HEK293 (cell line): ENCODE results near the gene ERBB4.

Source experiments
- CTCF ChIA-PET: fragments of 350-600 bp; formaldehyde crosslinking; extraction: SDS; loops from one replicate; lab custom pipeline; 2021; ENCODE audit warnings: antibody characterized with exemption; lab: Yijun Ruan, JAX
- POLR2A ChIA-PET: fragments of 300-600 bp; formaldehyde crosslinking; extraction: SDS; loops from one replicate; lab custom pipeline; 2020; ENCODE audit warnings: antibody characterized with exemption, inconsistent platforms; lab: Yijun Ruan, JAX
- H3K27ac ChIP-seq: fragments of 200-500 bp; sonication (Bioruptor generic); 2 replicates; pipeline ENCODE4 v1.5.1; 2014; ENCODE audit warnings: low read depth, low read length, control low read depth, inconsistent platforms; ENCODE audit errors: extremely low read depth
- H3K36me3 ChIP-seq, 2 experiments: fragments of 200-500 bp in 1 of 2; sonication (Bioruptor generic) in 1 of 2; 1 replicate in 1 of 2; 2 replicates in 1 of 2; pipeline ENCODE4 v1.5.1; 2014 to 2017; ENCODE audit warnings: inconsistent platforms in 2 of 2, low read length in 2 of 2; ENCODE audit not compliant: control insufficient read depth in 2 of 2, insufficient read depth in 1 of 2
- H3K4me1 ChIP-seq: fragments of 200-500 bp; sonication (Bioruptor generic); 2 replicates; pipeline ENCODE4 v1.5.1; 2014; ENCODE audit warnings: mild to moderate bottlenecking, low read length, inconsistent platforms; ENCODE audit not compliant: control insufficient read depth, insufficient read depth
- H3K4me3 ChIP-seq: 2 replicates; pipeline ENCODE4 v1.5.1; 2011; ENCODE audit warnings: low read depth, mild to moderate bottlenecking, control low read depth, low read length, moderate library complexity
- H3K9me3 ChIP-seq: fragments of 200-500 bp; sonication (Bioruptor generic); 2 replicates; pipeline ENCODE4 v1.5.1; 2014; ENCODE audit warnings: low read depth, low read length, inconsistent platforms; ENCODE audit not compliant: control insufficient read depth, insufficient read depth
- GLI4 ChIP-seq: fragments of 450-650 bp; formaldehyde crosslinking; IDR thresholded peaks from 2 replicates; pipeline ENCODE4 v1.5.1; 2016; ENCODE audit warnings: missing biosample characterization, missing genetic modification characterization
- HOXD13 ChIP-seq: sonication (generic); formaldehyde crosslinking; IDR thresholded peaks from 2 replicates; pipeline ENCODE4 v1.8.0; 2022; ENCODE audit warnings: missing genetic modification reagents, borderline replicate concordance
- KLF16 ChIP-seq: fragments of 450-650 bp; formaldehyde crosslinking; IDR thresholded peaks from 2 replicates; pipeline ENCODE4 v1.5.1; 2017; ENCODE audit warnings: missing biosample characterization, missing genetic modification characterization
- OSR2 ChIP-seq: fragments of 450-650 bp; formaldehyde crosslinking; IDR thresholded peaks from 2 replicates; pipeline ENCODE4 v1.5.1; 2016; ENCODE audit warnings: missing biosample characterization, missing genetic modification characterization
- OVOL3 ChIP-seq: fragments of 450-650 bp; formaldehyde crosslinking; IDR thresholded peaks from 2 replicates; pipeline ENCODE4 v1.5.1; 2016; ENCODE audit warnings: missing biosample characterization, missing genetic modification characterization
- ZNF248 ChIP-seq: fragments of 450-650 bp; formaldehyde crosslinking; IDR thresholded peaks from 2 replicates; pipeline ENCODE4 v1.5.1; 2017; ENCODE audit warnings: missing biosample characterization, missing genetic modification characterization
- ZNF416 ChIP-seq: fragments of 450-650 bp; formaldehyde crosslinking; IDR thresholded peaks from 2 replicates; pipeline ENCODE4 v1.5.1; 2016; ENCODE audit warnings: missing biosample characterization, missing genetic modification characterization
- ZNF514 ChIP-seq: fragments of 450-650 bp; formaldehyde crosslinking; IDR thresholded peaks from 2 replicates; pipeline ENCODE4 v1.5.1; 2016; ENCODE audit warnings: missing biosample characterization, missing genetic modification characterization
- ZNF530 ChIP-seq: fragments of 450-650 bp; formaldehyde crosslinking; IDR thresholded peaks from 2 replicates; pipeline ENCODE4 v1.5.1; 2016; ENCODE audit warnings: low read depth, missing biosample characterization, missing genetic modification characterization
- ZNF544 ChIP-seq: fragments of 450-650 bp; formaldehyde crosslinking; IDR thresholded peaks from 2 replicates; pipeline ENCODE4 v1.5.0; 2017; ENCODE audit warnings: missing biosample characterization, missing genetic modification characterization
- ZNF548 ChIP-seq: fragments of 450-650 bp; formaldehyde crosslinking; IDR thresholded peaks from 2 replicates; pipeline ENCODE4 v1.5.1; 2016; ENCODE audit warnings: missing biosample characterization, missing genetic modification characterization
- ZNF549 ChIP-seq: fragments of 450-650 bp; IDR thresholded peaks from 2 replicates; pipeline ENCODE4 v1.5.1; 2018; ENCODE audit warnings: missing biosample characterization, missing genetic modification characterization, mild to moderate bottlenecking, inconsistent platforms, moderate library complexity
- ZNF621 ChIP-seq: fragments of 450-650 bp; formaldehyde crosslinking; IDR thresholded peaks from 2 replicates; pipeline ENCODE4 v1.5.1; 2017; ENCODE audit warnings: missing biosample characterization, missing genetic modification characterization
- ZSCAN16 ChIP-seq: fragments of 450-650 bp; formaldehyde crosslinking; IDR thresholded peaks from 2 replicates; pipeline ENCODE4 v1.5.1; 2016; ENCODE audit warnings: missing biosample characterization, missing genetic modification characterization
- TF ChIP-seq, protein P1 (sequence below): fragments of 450-650 bp; formaldehyde crosslinking; conservative IDR thresholded peaks from 2 replicates; pipeline ENCODE4 v1.5.1; 2016; ENCODE audit warnings: low read depth, missing biosample characterization, missing genetic modification characterization
- TF ChIP-seq, protein P2 (sequence below): fragments of 450-650 bp; formaldehyde crosslinking; IDR thresholded peaks from 2 replicates; pipeline ENCODE4 v1.5.1; 2017; ENCODE audit warnings: missing biosample characterization, missing genetic modification characterization
- TF ChIP-seq, protein P3 (sequence below): fragments of 450-650 bp; formaldehyde crosslinking; IDR thresholded peaks from 2 replicates; pipeline ENCODE4 v1.5.0; 2017; ENCODE audit warnings: missing biosample characterization, missing genetic modification characterization, borderline replicate concordance
- TF ChIP-seq, protein P4 (sequence below): fragments of 450-650 bp; formaldehyde crosslinking; IDR thresholded peaks from 2 replicates; pipeline ENCODE4 v1.5.1; 2016; ENCODE audit warnings: missing biosample characterization, missing genetic modification characterization

The ERBB4 gene

DNA sequence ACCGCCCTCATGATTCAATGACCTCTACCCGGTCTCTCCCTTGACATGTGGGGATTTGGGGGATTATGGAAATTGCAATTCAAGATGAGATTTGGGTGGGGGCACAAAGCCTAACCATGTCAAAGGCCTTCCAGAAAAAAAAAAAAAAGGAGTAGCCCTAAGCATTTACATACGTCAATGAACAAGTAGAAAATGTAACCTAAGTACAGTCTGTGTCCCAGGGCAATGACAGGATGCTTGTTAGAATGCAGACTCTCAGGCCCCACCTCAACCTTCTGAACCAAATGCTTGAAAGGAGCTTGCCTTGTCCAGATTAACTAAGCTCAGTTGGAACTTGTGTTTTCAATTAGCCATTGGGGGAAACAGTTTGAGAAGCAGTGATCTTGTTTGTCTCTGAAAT is 1180.1 kb downstream of the ERBB4 start (continued):
- TF ChIP-seq, protein P1, sequence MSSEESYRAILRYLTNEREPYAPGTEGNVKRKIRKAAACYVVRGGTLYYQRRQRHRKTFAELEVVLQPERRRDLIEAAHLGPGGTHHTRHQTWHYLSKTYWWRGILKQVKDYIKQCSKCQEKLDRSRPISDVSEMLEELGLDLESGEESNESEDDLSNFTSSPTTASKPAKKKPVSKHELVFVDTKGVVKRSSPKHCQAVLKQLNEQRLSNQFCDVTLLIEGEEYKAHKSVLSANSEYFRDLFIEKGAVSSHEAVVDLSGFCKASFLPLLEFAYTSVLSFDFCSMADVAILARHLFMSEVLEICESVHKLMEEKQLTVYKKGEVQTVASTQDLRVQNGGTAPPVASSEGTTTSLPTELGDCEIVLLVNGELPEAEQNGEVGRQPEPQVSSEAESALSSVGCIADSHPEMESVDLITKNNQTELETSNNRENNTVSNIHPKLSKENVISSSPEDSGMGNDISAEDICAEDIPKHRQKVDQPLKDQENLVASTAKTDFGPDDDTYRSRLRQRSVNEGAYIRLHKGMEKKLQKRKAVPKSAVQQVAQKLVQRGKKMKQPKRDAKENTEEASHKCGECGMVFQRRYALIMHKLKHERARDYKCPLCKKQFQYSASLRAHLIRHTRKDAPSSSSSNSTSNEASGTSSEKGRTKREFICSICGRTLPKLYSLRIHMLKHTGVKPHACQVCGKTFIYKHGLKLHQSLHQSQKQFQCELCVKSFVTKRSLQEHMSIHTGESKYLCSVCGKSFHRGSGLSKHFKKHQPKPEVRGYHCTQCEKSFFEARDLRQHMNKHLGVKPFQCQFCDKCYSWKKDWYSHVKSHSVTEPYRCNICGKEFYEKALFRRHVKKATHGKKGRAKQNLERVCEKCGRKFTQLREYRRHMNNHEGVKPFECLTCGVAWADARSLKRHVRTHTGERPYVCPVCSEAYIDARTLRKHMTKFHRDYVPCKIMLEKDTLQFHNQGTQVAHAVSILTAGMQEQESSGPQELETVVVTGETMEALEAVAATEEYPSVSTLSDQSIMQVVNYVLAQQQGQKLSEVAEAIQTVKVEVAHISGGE (tag by site-specific recombination) = no peak
- no peak for TF ChIP-seq GLI4 (tag by site-specific recombination)
- TF ChIP-seq ZNF544 (tag by site-specific recombination) = no peak
- no peak for TF ChIP-seq ZNF549
- TF ChIP-seq OVOL3 (tag by site-specific recombination) = no peak
- no peak for TF ChIP-seq KLF16 (tag by site-specific recombination)
- no peak for TF ChIP-seq ZNF248 (tag by site-specific recombination)
- TF ChIP-seq ZSCAN16 (tag by site-specific recombination) = no peak

DNA sequence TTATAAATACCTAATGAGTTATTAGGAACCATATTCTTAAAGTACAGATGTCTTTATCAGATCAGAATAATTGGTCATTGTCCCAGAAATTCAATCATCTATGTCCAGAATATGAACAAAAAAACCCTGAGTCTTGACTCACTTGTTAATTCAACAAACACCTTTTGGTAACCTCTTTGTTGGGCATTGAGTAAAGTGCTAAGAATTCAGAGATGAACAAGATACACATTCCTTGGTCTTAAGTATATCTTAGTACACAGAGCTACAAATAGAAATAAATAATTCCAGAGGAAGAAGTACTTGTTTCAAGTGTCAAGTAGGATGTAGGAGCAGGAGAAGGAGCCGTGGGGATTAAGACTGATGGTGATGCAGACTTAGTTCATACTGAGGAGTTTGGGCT is 1184.1 kb downstream of the ERBB4 start:
- CTCF ChIA-PET = interaction anchor here (0.6 kb wide), 1 partner anchor 892 kb away, joined by 3 read pairs; no protein-coding TSS in a partner anchor
- no peak overlapping the region for H3K27ac ChIP-seq
- no peaks in the 10 kb centered on the region for H3K36me3 ChIP-seq
- H3K4me3 ChIP-seq = no peak overlapping the region
- TF ChIP-seq ZNF514 (tag by site-specific recombination) = no peak
- no peaks in the 10 kb centered on the region for H3K4me1 ChIP-seq
- no peaks in the 10 kb centered on the region for H3K9me3 ChIP-seq
- POLR2A ChIA-PET = no interaction called here

DNA sequence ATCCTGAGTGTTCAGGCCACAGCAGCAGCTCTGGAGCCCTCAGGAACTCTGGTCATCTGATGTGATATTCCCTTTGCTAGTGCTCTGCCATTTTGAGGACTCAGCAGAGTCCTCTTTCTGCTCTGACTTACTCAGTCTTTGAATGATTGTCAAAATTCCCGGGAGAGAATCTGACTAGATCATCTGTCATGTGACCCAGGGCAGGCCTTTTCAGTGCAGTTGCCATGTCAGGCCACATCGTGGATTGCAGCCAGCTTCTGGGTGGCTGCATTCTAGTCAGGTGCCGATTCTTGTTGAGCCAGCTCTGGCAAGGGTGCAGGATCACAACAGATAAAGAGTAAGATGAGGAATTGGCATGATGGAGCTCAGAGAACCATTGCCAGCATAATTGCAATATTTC is 1186.6 kb downstream of the ERBB4 start:
- no peak overlapping the region for H3K4me3 ChIP-seq
- H3K27ac ChIP-seq = no peak overlapping the region
- TF ChIP-seq HOXD13 (CRISPR knock-in tag) (no peak), OSR2 (no peak), ZNF530 (tag by site-specific recombination) (no peak), ZNF548 (tag by site-specific recombination) (no peak), ZNF621 (no peak), ZNF416 (tag by site-specific recombination) (no peak)
- TF ChIP-seq, protein P2, sequence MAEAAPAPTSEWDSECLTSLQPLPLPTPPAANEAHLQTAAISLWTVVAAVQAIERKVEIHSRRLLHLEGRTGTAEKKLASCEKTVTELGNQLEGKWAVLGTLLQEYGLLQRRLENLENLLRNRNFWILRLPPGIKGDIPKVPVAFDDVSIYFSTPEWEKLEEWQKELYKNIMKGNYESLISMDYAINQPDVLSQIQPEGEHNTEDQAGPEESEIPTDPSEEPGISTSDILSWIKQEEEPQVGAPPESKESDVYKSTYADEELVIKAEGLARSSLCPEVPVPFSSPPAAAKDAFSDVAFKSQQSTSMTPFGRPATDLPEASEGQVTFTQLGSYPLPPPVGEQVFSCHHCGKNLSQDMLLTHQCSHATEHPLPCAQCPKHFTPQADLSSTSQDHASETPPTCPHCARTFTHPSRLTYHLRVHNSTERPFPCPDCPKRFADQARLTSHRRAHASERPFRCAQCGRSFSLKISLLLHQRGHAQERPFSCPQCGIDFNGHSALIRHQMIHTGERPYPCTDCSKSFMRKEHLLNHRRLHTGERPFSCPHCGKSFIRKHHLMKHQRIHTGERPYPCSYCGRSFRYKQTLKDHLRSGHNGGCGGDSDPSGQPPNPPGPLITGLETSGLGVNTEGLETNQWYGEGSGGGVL (tag by site-specific recombination) = no peak
- TF ChIP-seq, protein P3, sequence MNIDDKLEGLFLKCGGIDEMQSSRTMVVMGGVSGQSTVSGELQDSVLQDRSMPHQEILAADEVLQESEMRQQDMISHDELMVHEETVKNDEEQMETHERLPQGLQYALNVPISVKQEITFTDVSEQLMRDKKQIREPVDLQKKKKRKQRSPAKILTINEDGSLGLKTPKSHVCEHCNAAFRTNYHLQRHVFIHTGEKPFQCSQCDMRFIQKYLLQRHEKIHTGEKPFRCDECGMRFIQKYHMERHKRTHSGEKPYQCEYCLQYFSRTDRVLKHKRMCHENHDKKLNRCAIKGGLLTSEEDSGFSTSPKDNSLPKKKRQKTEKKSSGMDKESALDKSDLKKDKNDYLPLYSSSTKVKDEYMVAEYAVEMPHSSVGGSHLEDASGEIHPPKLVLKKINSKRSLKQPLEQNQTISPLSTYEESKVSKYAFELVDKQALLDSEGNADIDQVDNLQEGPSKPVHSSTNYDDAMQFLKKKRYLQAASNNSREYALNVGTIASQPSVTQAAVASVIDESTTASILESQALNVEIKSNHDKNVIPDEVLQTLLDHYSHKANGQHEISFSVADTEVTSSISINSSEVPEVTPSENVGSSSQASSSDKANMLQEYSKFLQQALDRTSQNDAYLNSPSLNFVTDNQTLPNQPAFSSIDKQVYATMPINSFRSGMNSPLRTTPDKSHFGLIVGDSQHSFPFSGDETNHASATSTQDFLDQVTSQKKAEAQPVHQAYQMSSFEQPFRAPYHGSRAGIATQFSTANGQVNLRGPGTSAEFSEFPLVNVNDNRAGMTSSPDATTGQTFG = no peak
- TF ChIP-seq, protein P4, sequence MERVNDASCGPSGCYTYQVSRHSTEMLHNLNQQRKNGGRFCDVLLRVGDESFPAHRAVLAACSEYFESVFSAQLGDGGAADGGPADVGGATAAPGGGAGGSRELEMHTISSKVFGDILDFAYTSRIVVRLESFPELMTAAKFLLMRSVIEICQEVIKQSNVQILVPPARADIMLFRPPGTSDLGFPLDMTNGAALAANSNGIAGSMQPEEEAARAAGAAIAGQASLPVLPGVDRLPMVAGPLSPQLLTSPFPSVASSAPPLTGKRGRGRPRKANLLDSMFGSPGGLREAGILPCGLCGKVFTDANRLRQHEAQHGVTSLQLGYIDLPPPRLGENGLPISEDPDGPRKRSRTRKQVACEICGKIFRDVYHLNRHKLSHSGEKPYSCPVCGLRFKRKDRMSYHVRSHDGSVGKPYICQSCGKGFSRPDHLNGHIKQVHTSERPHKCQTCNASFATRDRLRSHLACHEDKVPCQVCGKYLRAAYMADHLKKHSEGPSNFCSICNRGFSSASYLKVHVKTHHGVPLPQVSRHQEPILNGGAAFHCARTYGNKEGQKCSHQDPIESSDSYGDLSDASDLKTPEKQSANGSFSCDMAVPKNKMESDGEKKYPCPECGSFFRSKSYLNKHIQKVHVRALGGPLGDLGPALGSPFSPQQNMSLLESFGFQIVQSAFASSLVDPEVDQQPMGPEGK = no peak
- ChIA-PET POLR2A (no interaction called here), CTCF (no interaction called here)
- no peaks in the 10 kb centered on the region for H3K4me1 ChIP-seq
- H3K9me3 ChIP-seq = no peaks in the 10 kb centered on the region
- H3K36me3 ChIP-seq = no peaks in the 10 kb centered on the region
